Measurements from ENCODE around the gene TRAPPC10. TPM values are rescaled to one million over a fixed set of nuclear protein-coding genes. Genes with fewer than 3 reads are reported as not detected.

Gene TRAPPC10
- total and polyA plus RNA-seq, 2 experiments from 2014 or later, result 12.9 to 16.6 TPM

DNA sequence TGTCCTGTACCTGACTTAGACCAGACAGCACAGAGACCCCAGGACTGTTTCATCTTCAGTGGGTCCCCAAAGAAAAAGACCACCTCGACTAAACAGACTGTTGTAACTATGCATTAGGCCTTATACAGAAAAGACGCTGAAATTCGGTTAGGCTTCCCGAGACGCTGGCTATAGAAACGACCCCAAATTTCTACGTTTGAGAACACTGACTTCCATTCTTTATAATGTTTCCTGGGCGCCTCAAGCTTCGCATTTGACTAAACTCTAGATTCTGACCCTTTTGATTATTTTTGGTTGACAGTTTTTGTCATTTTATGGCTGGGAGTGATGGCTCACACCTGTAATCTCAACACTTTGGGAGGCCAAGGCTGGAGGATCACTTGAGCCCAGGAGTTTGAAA, 986 bp upstream of the TRAPPC10 start:
- no peak for DNase-seq (ENCODE audit: low spot score)
- peak overlapping the region; percentile 93 for H3K4me3 ChIP-seq
- H4K20me1 ChIP-seq (ENCODE audit: insufficient read depth, poor library complexity, severe bottlenecking), result peaks cover 29% of the 10 kb centered on the region
- peaks cover 42% of the 10 kb centered on the region for H3K79me2 ChIP-seq
- peak overlapping the region; percentile 98 for H3K27ac ChIP-seq
- no peaks in the 10 kb centered on the region for H3K9me3 ChIP-seq (ENCODE audit: low read depth)
- peak overlapping the region; percentile 92 for H2AFZ ChIP-seq
- H3K27me3 ChIP-seq, result no peaks in the 10 kb centered on the region
- H3K4me2 ChIP-seq, result peak overlapping the region; percentile 94
- WGBS (ENCODE audit: low lambda C conversion rate, missing lambda C conversion rate), result 87% methylated on average over 9 of the region's 9 CpGs
- peaks cover 18% of the 10 kb centered on the region for H3K4me1 ChIP-seq (ENCODE audit: insufficient read depth)
- no peaks in the 10 kb centered on the region for H3K36me3 ChIP-seq (replicated peaks; ENCODE audit: insufficient read depth, low read depth)
- H3K9me2 ChIP-seq (replicated peaks; ENCODE audit: insufficient read depth), result no peaks in the 10 kb centered on the region
- TF ChIP-seq, protein P1, sequence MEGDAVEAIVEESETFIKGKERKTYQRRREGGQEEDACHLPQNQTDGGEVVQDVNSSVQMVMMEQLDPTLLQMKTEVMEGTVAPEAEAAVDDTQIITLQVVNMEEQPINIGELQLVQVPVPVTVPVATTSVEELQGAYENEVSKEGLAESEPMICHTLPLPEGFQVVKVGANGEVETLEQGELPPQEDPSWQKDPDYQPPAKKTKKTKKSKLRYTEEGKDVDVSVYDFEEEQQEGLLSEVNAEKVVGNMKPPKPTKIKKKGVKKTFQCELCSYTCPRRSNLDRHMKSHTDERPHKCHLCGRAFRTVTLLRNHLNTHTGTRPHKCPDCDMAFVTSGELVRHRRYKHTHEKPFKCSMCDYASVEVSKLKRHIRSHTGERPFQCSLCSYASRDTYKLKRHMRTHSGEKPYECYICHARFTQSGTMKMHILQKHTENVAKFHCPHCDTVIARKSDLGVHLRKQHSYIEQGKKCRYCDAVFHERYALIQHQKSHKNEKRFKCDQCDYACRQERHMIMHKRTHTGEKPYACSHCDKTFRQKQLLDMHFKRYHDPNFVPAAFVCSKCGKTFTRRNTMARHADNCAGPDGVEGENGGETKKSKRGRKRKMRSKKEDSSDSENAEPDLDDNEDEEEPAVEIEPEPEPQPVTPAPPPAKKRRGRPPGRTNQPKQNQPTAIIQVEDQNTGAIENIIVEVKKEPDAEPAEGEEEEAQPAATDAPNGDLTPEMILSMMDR (IDR thresholded peaks at IDR 0.05; ENCODE audit: poor library complexity), result no peak
- TF ChIP-seq EZH2 (IDR thresholded peaks at IDR 0.05; ENCODE audit: borderline replicate concordance) (no peak), EZH2phosphoT487 (IDR thresholded peaks at IDR 0.05; ENCODE audit: low read depth, severe bottlenecking, unreplicated experiment) (no peak)

GRCh38 chr21:44012474-44013379, 618 bp downstream of the TRAPPC10 start:
- no peaks in the 10 kb centered on the region for H3K9me2 ChIP-seq (replicated peaks; ENCODE audit: insufficient read depth)
- H3K9me3 ChIP-seq (ENCODE audit: low read depth), result no peaks in the 10 kb centered on the region
- peaks cover 18% of the 10 kb centered on the region for H3K4me1 ChIP-seq (ENCODE audit: insufficient read depth)
- no peaks in the 10 kb centered on the region for H3K36me3 ChIP-seq (replicated peaks; ENCODE audit: insufficient read depth, low read depth)
- peak overlapping the region; percentile 78 for H3K4me3 ChIP-seq
- peak overlapping the region; percentile 98 for H3K27ac ChIP-seq
- peaks cover 35% of the 10 kb centered on the region for H4K20me1 ChIP-seq (ENCODE audit: insufficient read depth, poor library complexity, severe bottlenecking)
- 2% methylated on average over 47 of the region's 87 CpGs for WGBS (ENCODE audit: low lambda C conversion rate, missing lambda C conversion rate)
- no peaks in the 10 kb centered on the region for H3K27me3 ChIP-seq
- H3K4me2 ChIP-seq, result peak overlapping the region; percentile 96
- H2AFZ ChIP-seq, result peak overlapping the region; percentile 84
- TF ChIP-seq, protein P1 (IDR thresholded peaks at IDR 0.05; ENCODE audit: poor library complexity), result peak; percentile 34
- no peak for TF ChIP-seq EZH2 (IDR thresholded peaks at IDR 0.05; ENCODE audit: borderline replicate concordance)
- DNase-seq (ENCODE audit: low spot score), result peak; percentile 76
- H3K79me2 ChIP-seq, result peaks cover 58% of the 10 kb centered on the region

- peak overlapping the region; percentile 78 for H3K4me3 ChIP-seq
- peak overlapping the region; percentile 98 for H3K27ac ChIP-seq
- TF ChIP-seq EZH2phosphoT487 (IDR thresholded peaks at IDR 0.05; ENCODE audit: low read depth, severe bottlenecking, unreplicated experiment), result no peak
- no peak for TF ChIP-seq EZH2 (IDR thresholded peaks at IDR 0.05; ENCODE audit: borderline replicate concordance)
- TF ChIP-seq, protein P1 (IDR thresholded peaks at IDR 0.05; ENCODE audit: poor library complexity), result no peak
- peaks cover 43% of the 10 kb centered on the region for H4K20me1 ChIP-seq (ENCODE audit: insufficient read depth, poor library complexity, severe bottlenecking)
- H3K27me3 ChIP-seq, result no peaks in the 10 kb centered on the region
- H3K9me2 ChIP-seq (replicated peaks; ENCODE audit: insufficient read depth), result no peaks in the 10 kb centered on the region
- H3K4me1 ChIP-seq (ENCODE audit: insufficient read depth), result peaks cover 18% of the 10 kb centered on the region
- H2AFZ ChIP-seq, result peak overlapping the region; percentile 43
- H3K79me2 ChIP-seq, result peaks cover 67% of the 10 kb centered on the region
- H3K4me2 ChIP-seq, result peak overlapping the region; percentile 96
- H3K36me3 ChIP-seq (replicated peaks; ENCODE audit: insufficient read depth, low read depth), result no peaks in the 10 kb centered on the region
- WGBS (ENCODE audit: low lambda C conversion rate, missing lambda C conversion rate), result 32% methylated on average over 8 of the region's 8 CpGs
- H3K9me3 ChIP-seq (ENCODE audit: low read depth), result no peaks in the 10 kb centered on the region
- peak; percentile 30 for DNase-seq (ENCODE audit: low spot score)
These were observed 1.4 kb downstream of the TRAPPC10 start for GRCh38 chr21:44013380-44014088.

Measured in hepatocyte (in vitro differentiated cells).